SK-N-MC (cell line): ENCODE data around the gene SRRM4.

Experiments used
- EZH2 ChIP-seq: fragments of 200-600 bp; sonication (generic); IDR thresholded peaks from one replicate; pipeline ENCODE4 v1.6.1; 2017; ENCODE audit warnings: antibody characterized with exemption
- FOXP2 ChIP-seq: optimal IDR thresholded peaks from 2 replicates; pipeline ENCODE3; 2011; ENCODE audit warnings: mild to moderate bottlenecking, moderate library complexity; ENCODE audit not compliant: insufficient read depth; ENCODE audit errors: extremely low read length, control extremely low read depth
- POLR2AphosphoS5 ChIP-seq: IDR thresholded peaks from 2 replicates; pipeline ENCODE4 v1.6.1; 2012; ENCODE audit warnings: mild to moderate bottlenecking, low read depth, low read length, borderline replicate concordance

DNA sequence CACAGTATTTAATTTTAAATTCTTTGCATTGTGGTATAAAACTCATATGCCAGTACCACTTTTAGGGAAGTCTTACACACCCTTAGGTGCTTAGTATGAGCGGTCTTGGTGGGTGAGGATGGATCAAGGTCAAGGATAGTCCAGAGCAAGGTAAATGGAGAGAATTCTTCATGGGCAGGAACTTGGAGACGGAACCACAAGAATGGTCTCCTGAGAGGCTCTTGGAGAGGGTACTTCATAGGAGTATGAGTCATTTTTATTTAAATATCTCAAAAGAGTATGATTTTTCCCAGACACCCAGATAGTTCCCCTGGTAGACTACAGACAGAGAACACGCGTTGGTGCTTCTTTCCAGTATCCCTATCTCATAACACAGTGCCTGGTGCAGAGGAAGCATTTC lies 219.3 kb downstream of the SRRM4 start:
- TF ChIP-seq POLR2AphosphoS5 (no peak), EZH2 (no peak), FOXP2 (no peak)
